ENCODE measurements around the gene STK31.

- TF ChIP-seq PATZ1 (CRISPR knock-in tag; IDR thresholded peaks at IDR 0.05; ENCODE audit: borderline replicate concordance) (no peak), SNAI2 (CRISPR knock-in tag; IDR thresholded peaks at IDR 0.05) (no peak), GLIS3 (CRISPR knock-in tag; IDR thresholded peaks at IDR 0.05) (no peak), TOX (CRISPR knock-in tag; IDR thresholded peaks at IDR 0.05; ENCODE audit: borderline replicate concordance) (no peak), CREB5 (CRISPR knock-in tag; IDR thresholded peaks at IDR 0.05; ENCODE audit: low read depth) (no peak), ESRRG (CRISPR knock-in tag; IDR thresholded peaks at IDR 0.05) (no peak), ZFP3 (CRISPR knock-in tag; IDR thresholded peaks at IDR 0.05) (no peak), ZNF8 (CRISPR knock-in tag; IDR thresholded peaks at IDR 0.05) (no peak), OSR1 (CRISPR knock-in tag; IDR thresholded peaks at IDR 0.05) (no peak), TCF4 (CRISPR knock-in tag; IDR thresholded peaks at IDR 0.05; ENCODE audit: borderline replicate concordance) (no peak), BACH2 (CRISPR knock-in tag; IDR thresholded peaks at IDR 0.05; ENCODE audit: borderline replicate concordance) (no peak), ZFP30 (CRISPR knock-in tag; IDR thresholded peaks at IDR 0.05) (no peak)
These were observed 20.9 kb upstream of the STK31 start for GRCh38 chr7:23689165-23689564.

All from SK-N-SH treated with all-trans-retinoic acid at 6 μM for 48 hours (cell line).